K562 (cell line): ENCODE results near the gene PPDPF. TPM values are rescaled to one million over a fixed set of nuclear protein-coding genes. Genes with fewer than 3 reads are reported as not detected.

Source experiments
- CREB3 ChIP-seq: fragments of 450-650 bp; conservative IDR thresholded peaks from 2 replicates; pipeline ENCODE4 v1.6.1; 2016; ENCODE audit warnings: missing genetic modification characterization, low read depth, mild to moderate bottlenecking, missing compliant biosample characterization, moderate library complexity
- DDX20 ChIP-seq: fragments of 450-650 bp; IDR thresholded peaks from 2 replicates; pipeline ENCODE4 v1.6.1; 2016; ENCODE audit warnings: missing genetic modification characterization, low read depth, mild to moderate bottlenecking, missing compliant biosample characterization, moderate library complexity
- ELF4 ChIP-seq: fragments of 450-650 bp; formaldehyde crosslinking; IDR thresholded peaks from 2 replicates; pipeline ENCODE4 v1.4.0; 2022; ENCODE audit warnings: missing genetic modification characterization
- EP400 ChIP-seq: fragments of 450-650 bp; IDR thresholded peaks from 2 replicates; pipeline ENCODE4 v1.6.1; 2017; ENCODE audit warnings: antibody characterized with exemption, mild to moderate bottlenecking, moderate library complexity
- FOXP1 ChIP-seq: sonication (generic); formaldehyde crosslinking; IDR thresholded peaks from 2 replicates; pipeline ENCODE4 v1.8.0; 2022; ENCODE audit warnings: mild to moderate bottlenecking, missing genetic modification reagents
- HEY1 ChIP-seq: fragments of 250-450 bp; sonication (Bioruptor Pico); IDR thresholded peaks from 2 replicates; pipeline ENCODE4 v1.5.0; 2020; ENCODE audit warnings: mild to moderate bottlenecking, moderate library complexity, borderline replicate concordance
- HLTF ChIP-seq: fragments of 450-650 bp; IDR thresholded peaks from 2 replicates; pipeline ENCODE4 v1.6.1; 2016
- HMBOX1 ChIP-seq: sonication (generic); IDR thresholded peaks from 2 replicates; pipeline ENCODE4 v1.6.1; 2016
- IFI16 ChIP-seq: fragments of 250-450 bp; sonication (Bioruptor Pico); IDR thresholded peaks from 2 replicates; pipeline ENCODE4 v2.1.2; 2022; ENCODE audit warnings: mild to moderate bottlenecking, inconsistent platforms
- KLF1 ChIP-seq: fragments of 450-650 bp; IDR thresholded peaks from 2 replicates; pipeline ENCODE4 v1.6.1; 2016; ENCODE audit warnings: missing genetic modification characterization, missing compliant biosample characterization
- MTF1 ChIP-seq: fragments of 250-450 bp; sonication (Bioruptor Pico); IDR thresholded peaks from 2 replicates; pipeline ENCODE4 v1.9.0; 2021; ENCODE audit warnings: moderate library complexity, mild to moderate bottlenecking, inconsistent platforms, borderline replicate concordance
- NFRKB ChIP-seq: fragments of 450-650 bp; IDR thresholded peaks from 2 replicates; pipeline ENCODE4 v1.6.1; 2016; ENCODE audit warnings: low read depth
- NFYB ChIP-seq: IDR thresholded peaks from 2 replicates; pipeline ENCODE4 v1.6.1; 2011; ENCODE audit warnings: mild to moderate bottlenecking, moderate library complexity; ENCODE audit not compliant: insufficient read length; ENCODE audit errors: extremely low read depth
- NR4A1 ChIP-seq, 2 experiments: fragments of 250-450 bp in 1 of 2; fragments of 450-650 bp in 1 of 2; sonication (Bioruptor Pico) in 1 of 2; IDR thresholded peaks; 2 replicates each; pipeline versions ENCODE4 v1.4.0 to v1.6.1; 2016 to 2020; ENCODE audit warnings: mild to moderate bottlenecking in 2 of 2, missing compliant biosample characterization in 1 of 2, missing genetic modification characterization in 1 of 2, moderate library complexity in 1 of 2
- RFX1 ChIP-seq: fragments of 450-650 bp; IDR thresholded peaks from 2 replicates; pipeline ENCODE4 v1.6.1; 2016; ENCODE audit warnings: mild to moderate bottlenecking, moderate library complexity
- RNF2 ChIP-seq: sonication (generic); IDR thresholded peaks from 2 replicates; pipeline ENCODE4 v1.6.1; 2016
- SREBF2 ChIP-seq: sonication (generic); formaldehyde crosslinking; IDR thresholded peaks from 2 replicates; pipeline ENCODE4 v1.4.0; 2020; ENCODE audit warnings: mild to moderate bottlenecking, missing genetic modification reagents
- SRSF7 ChIP-seq: fragments of 200-400 bp; formaldehyde crosslinking; optimal IDR thresholded peaks from 2 replicates; pipeline ENCODE3; 2017; ENCODE audit warnings: mild to moderate bottlenecking, low read depth, low read length
- TAF7 ChIP-seq: fragments of 450-650 bp; IDR thresholded peaks from 2 replicates; pipeline ENCODE4 v1.6.1; 2016; ENCODE audit warnings: missing genetic modification characterization, missing compliant biosample characterization
- TCF7L2 ChIP-seq: fragments of 150-350 bp; IDR thresholded peaks from 2 replicates; pipeline ENCODE4 v1.6.1; 2016; ENCODE audit warnings: low read depth, mild to moderate bottlenecking, low read length, moderate library complexity
- TFE3 ChIP-seq: fragments of 450-650 bp; formaldehyde crosslinking; IDR thresholded peaks from 2 replicates; pipeline ENCODE4 v1.4.0; 2020; ENCODE audit warnings: mild to moderate bottlenecking, mixed read lengths
- ZC3H11A ChIP-seq: IDR thresholded peaks from 2 replicates; pipeline ENCODE4 v1.6.1; 2012; ENCODE audit warnings: low read depth, low read length, improper control_type of control experiment
- ZKSCAN3 ChIP-seq: fragments of 250-450 bp; sonication (Bioruptor Pico); IDR thresholded peaks from 2 replicates; pipeline ENCODE4 v1.4.0; 2020
- ZNF263 ChIP-seq: sonication (generic); formaldehyde crosslinking; IDR thresholded peaks from 2 replicates; pipeline ENCODE4 v1.8.0; 2022; ENCODE audit warnings: mild to moderate bottlenecking, missing genetic modification reagents, borderline replicate concordance
- ZNF398 ChIP-seq: fragments of 250-450 bp; sonication (Bioruptor Pico); IDR thresholded peaks from 2 replicates; pipeline ENCODE4 v1.8.0; 2021; ENCODE audit warnings: moderate library complexity, mild to moderate bottlenecking, inconsistent platforms
- polyA plus RNA-seq, 8 experiments: library from polyadenylated mRNA; depleted of rRNA in 4 of 8; stranded (reverse) in 5 of 8; unstranded in 3 of 8; fragments of >200 nt; fragmentation: Nextera tagmentation in 2 of 8; fragmentation: Illumina TruSeq in 1 of 8; extraction: Ambion mirVana in 2 of 8; extraction: Trizol in 1 of 8; gene quantifications; 2 replicates each; pipeline versions ENCODE4 v1.2.1 to v1.2.3, GENCODE V29; 2011 to 2014; ENCODE audit warnings: inconsistent platforms in 1 of 8, missing spikeins in 1 of 8
- total RNA-seq, 7 experiments: library from RNA; depleted of rRNA in 6 of 7; stranded (reverse); fragments of >200 nt in 6 of 7; fragmentation: Illumina TruSeq in 2 of 7; extraction: Trizol in 2 of 7; gene quantifications; 2 replicates each; pipeline versions ENCODE4 v1.2.1 to v1.2.3, GENCODE V29; 2011 to 2021; ENCODE audit warnings: low replicate concordance in 1 of 7

PPDPF gene
- total and polyA plus RNA-seq, 9 of the 15 experiments (the other 6 are each of a cell fraction or from before 2014, with no cell fraction given): 0.77 to 233 (median 10.5) TPM

- TF ChIP-seq HLTF (no peak), KLF1 (no peak), ZNF263 (CRISPR knock-in tag) (peak; percentile 32; the same call in 1 of the 2 replicates), ZNF398 (CRISPR knock-in tag) (no peak), TAF7 (no peak), EP400 (no peak), RNF2 (no peak), CREB3 (tag) (no peak), FOXP1 (CRISPR knock-in tag) (0 out of 2 replicates have a peak, but pooled peaks have one; percentile 46), TCF7L2 (no peak), HEY1 (CRISPR knock-in tag) (no peak), ZKSCAN3 (CRISPR knock-in tag) (no peak), SRSF7 (no peak), NR4A1 (CRISPR knock-in tag; IDR thresholded peaks at IDR 0.05) (no peak), NR4A1 (tag; IDR thresholded peaks at IDR 0.05) (no peak), HMBOX1 (no peak), RFX1 (no peak), MTF1 (no peak), SREBF2 (CRISPR knock-in tag) (no peak), ELF4 (CRISPR knock-in tag) (no peak), NFRKB (no peak), ZC3H11A (no peak), DDX20 (tag) (no peak), TFE3 (CRISPR knock-in tag) (no peak), IFI16 (CRISPR knock-in tag) (no peak), NFYB (no peak)
These were observed 24.6 kb upstream of the PPDPF start (continued) for GRCh38 chr20:63495741-63496595.
